MM.1S (cell line): ENCODE results near the gene RUFY4.
A peak's percentile ranks its signal among the peaks of the same experiment; 100 is the strongest.
"Not testable (repeated sequence)": the region's sequence is repeated elsewhere in the genome, so short reads cannot be mapped to it uniquely, and the experiment has no call there.

ENCODE experiments used
- DNase-seq: peaks from one replicate; pipeline ENCODE4 v3.0.0-alpha.2; 2015
- H2AFZ ChIP-seq: fragments of 300-600 bp; sonication (generic); 2 replicates; pipeline ENCODE4 v1.6.0; 2016; ENCODE audit warnings: antibody characterized with exemption, low read length
- H3F3A ChIP-seq: fragments of 300-600 bp; sonication (generic); 2 replicates; pipeline ENCODE4 v1.6.1; 2016; ENCODE audit warnings: mild to moderate bottlenecking, antibody characterized with exemption, low read length, moderate library complexity, mixed read lengths; ENCODE audit not compliant: insufficient read depth
- H3K27ac ChIP-seq: fragments of 300-600 bp; sonication (generic); 2 replicates; pipeline ENCODE4 v1.5.1; 2016; ENCODE audit warnings: mild to moderate bottlenecking, low read length
- H3K27me3 ChIP-seq: fragments of 300-600 bp; sonication (generic); replicated peaks from 2 replicates; pipeline ENCODE4 v1.6.0; 2016; ENCODE audit warnings: low read length; ENCODE audit not compliant: insufficient read depth
- H3K36me3 ChIP-seq: fragments of 300-600 bp; sonication (generic); replicated peaks from 2 replicates; pipeline ENCODE4 v1.6.1; 2016; ENCODE audit warnings: mild to moderate bottlenecking, low read length, mixed read lengths; ENCODE audit not compliant: insufficient read depth
- H3K4me1 ChIP-seq: fragments of 300-600 bp; sonication (generic); 2 replicates; pipeline ENCODE4 v1.6.1; 2016; ENCODE audit warnings: low read length, mixed read lengths
- H3K4me2 ChIP-seq: fragments of 300-600 bp; sonication (generic); 2 replicates; pipeline ENCODE4 v1.6.0; 2016; ENCODE audit warnings: low read depth, low read length
- H3K4me3 ChIP-seq: fragments of 300-600 bp; sonication (generic); 2 replicates; pipeline ENCODE4 v1.5.1; 2016; ENCODE audit warnings: low read length, mixed read lengths
- H3K79me2 ChIP-seq: fragments of 300-600 bp; sonication (generic); 2 replicates; pipeline ENCODE4 v1.6.1; 2016; ENCODE audit warnings: mixed run types, low read length, mixed read lengths
- H3K9ac ChIP-seq: fragments of 300-600 bp; sonication (generic); 2 replicates; pipeline ENCODE4 v1.6.1; 2016; ENCODE audit warnings: low read length, mixed read lengths
- H3K9me2 ChIP-seq: fragments of 300-600 bp; sonication (generic); replicated peaks from 2 replicates; pipeline ENCODE4 v1.6.1; 2016; ENCODE audit warnings: mild to moderate bottlenecking, low read length, mixed read lengths; ENCODE audit not compliant: insufficient read depth
- H3K9me3 ChIP-seq: fragments of 300-600 bp; sonication (generic); replicated peaks from 2 replicates; pipeline ENCODE4 v1.6.1; 2016; ENCODE audit warnings: mild to moderate bottlenecking, low read length, mixed read lengths; ENCODE audit not compliant: insufficient read depth
- H4K20me1 ChIP-seq: fragments of 300-600 bp; sonication (generic); 2 replicates; pipeline ENCODE4 v1.6.1; 2016; ENCODE audit warnings: mild to moderate bottlenecking, low read length, moderate library complexity, mixed read lengths; ENCODE audit not compliant: insufficient read depth
- EZH2 ChIP-seq: fragments of 300-600 bp; sonication (generic); optimal IDR thresholded peaks from 2 replicates; pipeline ENCODE3; 2017; ENCODE audit warnings: low read depth, mild to moderate bottlenecking, antibody characterized with exemption, low read length, mixed read lengths
- EZH2phosphoT487 ChIP-seq: fragments of 300-600 bp; sonication (generic); IDR thresholded peaks from 2 replicates; pipeline ENCODE4 v1.6.1; 2018; ENCODE audit warnings: antibody characterized with exemption, low read length
- TF ChIP-seq, protein P1 (sequence below): fragments of 300-600 bp; sonication (generic); IDR thresholded peaks from 2 replicates; pipeline ENCODE4 v1.5.1; 2016; ENCODE audit warnings: antibody characterized with exemption, low read length, mixed read lengths

Gene RUFY4

DNA sequence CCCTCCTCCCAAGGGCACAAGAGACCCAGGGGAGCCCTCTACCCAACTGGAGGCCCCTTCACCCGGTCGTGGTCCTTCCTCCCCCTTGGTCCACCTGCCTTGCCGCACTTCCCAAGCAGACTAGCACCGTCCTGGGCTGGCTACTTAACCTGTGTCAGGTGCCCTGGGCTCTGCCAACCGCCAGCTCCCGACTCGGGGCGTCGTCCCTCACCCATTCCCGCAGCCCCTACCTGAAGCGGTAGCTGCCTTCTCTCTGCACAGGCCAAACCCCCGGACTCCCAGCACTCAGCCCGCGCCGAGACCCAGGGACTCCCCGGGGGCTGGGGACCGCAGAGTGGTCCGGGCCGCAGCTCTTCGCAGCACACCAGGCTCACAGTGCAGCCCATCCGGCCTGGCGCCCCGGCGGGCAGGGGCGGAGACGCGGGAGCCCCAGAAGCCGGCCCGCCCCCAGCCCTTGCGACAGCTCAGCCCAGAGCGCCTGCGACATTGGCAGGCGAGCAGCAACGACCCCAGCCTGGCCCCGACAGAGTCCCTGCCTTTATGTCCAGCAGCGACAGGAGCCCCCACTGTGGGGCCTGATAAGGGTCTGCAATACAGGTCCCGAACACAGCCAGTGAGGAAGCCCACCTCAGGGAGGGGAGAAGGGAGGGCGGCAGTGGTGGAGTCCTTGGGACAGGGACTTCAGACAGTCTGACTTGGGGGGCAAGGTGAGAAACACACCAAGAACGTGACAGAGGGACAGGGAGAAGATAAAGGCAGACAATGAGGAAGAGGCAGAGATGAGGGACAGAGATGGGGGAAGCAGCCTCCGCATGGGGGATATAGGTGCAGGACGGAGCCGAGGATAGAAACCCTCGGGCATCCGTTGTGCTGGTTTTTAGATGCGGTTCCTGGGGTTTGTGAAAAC is 35.2 kb upstream of the RUFY4 start:
- H3K27me3 ChIP-seq, result no peaks in the 10 kb centered on the region
- H2AFZ ChIP-seq, result peak overlapping the region; percentile 73
- H4K20me1 ChIP-seq, result no peaks in the 10 kb centered on the region
- H3K4me3 ChIP-seq, result no peak overlapping the region; the same call in 1 of the 2 replicates
- H3K4me1 ChIP-seq, result peaks cover 14% of the 10 kb centered on the region
- no peaks in the 10 kb centered on the region for H3K9me3 ChIP-seq
- H3K27ac ChIP-seq, result no peak overlapping the region
- no peak for DNase-seq
- H3K9ac ChIP-seq, result peak overlapping the region; percentile 20; the same call in 1 of the 2 replicates
- H3K9me2 ChIP-seq, result no peaks in the 10 kb centered on the region
- no peaks in the 10 kb centered on the region for H3K79me2 ChIP-seq
- H3K4me2 ChIP-seq, result peak overlapping the region; percentile 78; the same call in 1 of the 2 replicates
- H3F3A ChIP-seq, result peaks cover 7% of the 10 kb centered on the region
- no peaks in the 10 kb centered on the region for H3K36me3 ChIP-seq
- TF ChIP-seq EZH2 (no peak), EZH2phosphoT487 (no peak)
- TF ChIP-seq, protein P1, sequence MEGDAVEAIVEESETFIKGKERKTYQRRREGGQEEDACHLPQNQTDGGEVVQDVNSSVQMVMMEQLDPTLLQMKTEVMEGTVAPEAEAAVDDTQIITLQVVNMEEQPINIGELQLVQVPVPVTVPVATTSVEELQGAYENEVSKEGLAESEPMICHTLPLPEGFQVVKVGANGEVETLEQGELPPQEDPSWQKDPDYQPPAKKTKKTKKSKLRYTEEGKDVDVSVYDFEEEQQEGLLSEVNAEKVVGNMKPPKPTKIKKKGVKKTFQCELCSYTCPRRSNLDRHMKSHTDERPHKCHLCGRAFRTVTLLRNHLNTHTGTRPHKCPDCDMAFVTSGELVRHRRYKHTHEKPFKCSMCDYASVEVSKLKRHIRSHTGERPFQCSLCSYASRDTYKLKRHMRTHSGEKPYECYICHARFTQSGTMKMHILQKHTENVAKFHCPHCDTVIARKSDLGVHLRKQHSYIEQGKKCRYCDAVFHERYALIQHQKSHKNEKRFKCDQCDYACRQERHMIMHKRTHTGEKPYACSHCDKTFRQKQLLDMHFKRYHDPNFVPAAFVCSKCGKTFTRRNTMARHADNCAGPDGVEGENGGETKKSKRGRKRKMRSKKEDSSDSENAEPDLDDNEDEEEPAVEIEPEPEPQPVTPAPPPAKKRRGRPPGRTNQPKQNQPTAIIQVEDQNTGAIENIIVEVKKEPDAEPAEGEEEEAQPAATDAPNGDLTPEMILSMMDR, result no peak

DNA sequence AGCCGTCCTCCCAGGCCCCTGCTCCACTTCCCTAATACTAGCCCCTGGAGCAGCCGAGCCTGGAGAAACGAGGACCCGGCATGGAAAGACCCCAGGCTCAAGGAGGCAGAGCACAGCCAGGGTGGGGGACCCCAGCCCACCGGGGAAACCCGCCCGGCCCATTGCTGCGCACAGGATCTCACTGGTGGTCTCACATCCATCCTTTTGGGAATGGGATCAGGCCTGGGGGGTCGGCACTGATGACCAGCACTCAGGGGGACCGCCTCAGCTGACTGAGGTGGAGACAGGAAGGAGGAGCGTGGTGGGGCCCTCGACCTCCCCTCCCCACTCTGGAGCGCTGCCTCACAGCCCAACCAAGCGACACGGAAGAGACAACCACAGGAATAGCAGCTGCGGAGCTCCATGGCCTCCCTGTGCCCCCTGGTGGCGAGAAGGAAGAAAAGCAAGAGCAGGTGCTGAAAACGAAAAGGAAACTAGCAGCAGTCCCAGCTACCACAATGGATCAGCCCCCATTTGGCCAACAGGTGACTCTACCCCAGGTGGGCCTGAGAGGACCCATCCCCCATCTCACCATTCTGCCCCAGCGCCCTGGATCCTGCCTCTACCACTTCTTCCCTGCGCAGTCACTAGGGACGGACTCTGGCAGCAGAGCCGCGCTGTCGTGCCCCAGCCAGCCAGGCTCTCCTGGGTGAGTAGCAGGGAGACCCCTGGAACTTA is 34.4 kb upstream of the RUFY4 start:
- not testable (repeated sequence) for H3K9me3 ChIP-seq, H3K36me3 ChIP-seq, H3K27me3 ChIP-seq, H3K79me2 ChIP-seq, H4K20me1 ChIP-seq, H3K9me2 ChIP-seq, H3K27ac ChIP-seq
- peak; percentile 64 for DNase-seq
- H3F3A ChIP-seq, result peaks cover 15% of the 10 kb centered on the region
- peak overlapping the region; percentile 78 for H3K4me2 ChIP-seq
- peaks cover 22% of the 10 kb centered on the region for H3K4me1 ChIP-seq
- H3K9ac ChIP-seq, result peak overlapping the region; percentile 27; the same call in 1 of the 2 replicates
- H2AFZ ChIP-seq, result peak overlapping the region; percentile 73
- H3K4me3 ChIP-seq, result peak overlapping the region; percentile 36
- TF ChIP-seq, protein P1, result peak; percentile 56

DNA sequence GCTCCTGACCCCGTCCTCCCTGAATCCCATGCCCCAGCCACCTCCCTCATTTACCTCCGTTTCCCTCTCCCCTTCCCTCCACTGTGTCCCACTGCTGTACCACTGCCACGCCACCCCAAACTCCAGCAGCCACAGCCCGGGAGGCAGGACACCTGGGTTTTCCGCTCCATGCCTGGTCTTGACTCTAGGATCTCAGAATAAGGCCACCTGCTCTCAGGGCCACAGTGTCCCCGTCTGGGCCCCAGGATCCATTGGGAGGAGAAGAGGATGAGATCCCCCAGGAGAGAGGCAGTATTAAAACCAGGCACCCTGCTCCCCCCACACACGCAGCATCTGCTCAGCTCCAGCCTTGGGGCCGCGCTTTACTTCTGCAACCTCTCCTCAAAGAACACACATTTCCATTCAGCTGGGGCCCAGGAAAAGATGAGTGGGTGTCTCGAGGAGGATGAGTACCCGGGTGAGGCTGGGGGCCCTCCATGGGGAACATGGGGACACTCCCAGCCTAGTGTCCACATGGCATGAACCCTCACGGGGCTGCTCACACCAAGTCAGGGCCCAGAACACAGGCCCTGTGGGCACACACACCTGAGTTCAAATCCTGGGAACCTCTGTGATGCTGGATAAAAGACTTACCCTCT is 33.5 kb upstream of the RUFY4 start:
- Histone ChIP-seq H2AFZ (peak overlapping the region; percentile 73; the same call in 1 of the 2 replicates), H3K27me3 (no peaks in the 10 kb centered on the region), H3F3A (peaks cover 15% of the 10 kb centered on the region), H3K4me1 (peaks cover 31% of the 10 kb centered on the region), H3K9me3 (no peaks in the 10 kb centered on the region), H3K9ac (peak overlapping the region; percentile 27; the same call in 1 of the 2 replicates), H3K9me2 (no peaks in the 10 kb centered on the region), H3K4me3 (peak overlapping the region; percentile 36), H3K36me3 (no peaks in the 10 kb centered on the region), H3K27ac (no peak overlapping the region), H3K79me2 (no peaks in the 10 kb centered on the region), H4K20me1 (no peaks in the 10 kb centered on the region), H3K4me2 (peak overlapping the region; percentile 78; the same call in 1 of the 2 replicates)
- DNase-seq, result no peak
- TF ChIP-seq, protein P1, result no peak
- TF ChIP-seq EZH2, result no peak
- no peak for TF ChIP-seq EZH2phosphoT487
